Central memory CD8-positive, alpha-beta T cell (primary cell): ENCODE measurements around the gene IMP3.
"Not testable (repeated sequence)": the region's sequence is repeated elsewhere in the genome, so short reads cannot be mapped to it uniquely, and the experiment has no call there.

Source experiments
- ATAC-seq: fragments of 150-1000 bp; cut with Tn5 transposase; replicated peaks from 2 replicates; pipeline ENCODE4 v1.10.0; 2022; ENCODE audit warnings: mild to moderate bottlenecking, moderate FRiP score, moderate number of reproducible peaks; ENCODE audit not compliant: poor library complexity, severe bottlenecking; ENCODE audit errors: extremely low read depth
- DNase-seq, 2 donors: peaks; one replicate each; pipeline ENCODE4 v3.0.0; 2021; ENCODE audit warnings: low spot score in 2 of 2
- H3K27ac Mint-ChIP-seq: one replicate; pipeline ENCODE4 v1.8.0; 2022; ENCODE audit warnings: low read depth, mild to moderate bottlenecking, moderate library complexity, mixed read lengths
- H3K27me3 Mint-ChIP-seq: one replicate; pipeline ENCODE4 v1.8.0; 2022; ENCODE audit warnings: mixed read lengths
- H3K36me3 Mint-ChIP-seq: one replicate; pipeline ENCODE4 v1.8.0; 2022; ENCODE audit warnings: mild to moderate bottlenecking, moderate library complexity, mixed read lengths; ENCODE audit not compliant: insufficient read depth
- H3K4me1 Mint-ChIP-seq: one replicate; pipeline ENCODE4 v1.8.0; 2022; ENCODE audit warnings: mixed read lengths
- H3K4me3 Mint-ChIP-seq: one replicate; pipeline ENCODE4 v1.8.0; 2022; ENCODE audit warnings: mild to moderate bottlenecking, moderate library complexity, mixed read lengths
- H3K9me3 Mint-ChIP-seq: one replicate; pipeline ENCODE4 v1.8.0; 2022; ENCODE audit warnings: mixed read lengths

The IMP3 gene

DNA sequence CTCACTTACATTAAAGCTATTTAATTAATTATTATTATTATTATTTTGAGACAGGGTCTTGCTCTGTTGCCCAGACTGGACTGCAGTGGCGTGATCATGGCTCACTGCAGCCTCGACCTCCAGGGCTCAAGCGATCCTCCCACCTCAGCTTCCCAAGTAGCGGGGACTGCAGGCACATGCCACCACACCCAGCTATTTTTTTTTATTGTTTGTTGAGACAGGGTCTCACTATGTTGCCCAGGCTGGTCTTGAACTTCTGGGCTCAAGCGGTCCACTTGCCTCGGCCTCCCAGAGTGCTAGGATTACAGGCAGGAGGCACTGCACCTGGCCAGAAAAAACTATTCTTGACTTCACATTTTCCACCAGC, 38.3 kb upstream of the IMP3 start:
- DNase-seq, ATAC-seq, H3K27me3 Mint-ChIP-seq, H3K27ac Mint-ChIP-seq, H3K4me3 Mint-ChIP-seq, H3K4me1 Mint-ChIP-seq, H3K9me3 Mint-ChIP-seq, H3K36me3 Mint-ChIP-seq: not testable (repeated sequence)

GRCh38 chr15:75677465-75678323, 37.7 kb upstream of the IMP3 start:
- H3K27me3 Mint-ChIP-seq: no peaks in the 10 kb centered on the region
- no peaks in the 10 kb centered on the region for H3K36me3 Mint-ChIP-seq
- H3K27ac Mint-ChIP-seq: no peak overlapping the region
- DNase-seq (no peak), ATAC-seq (no peak)
- H3K4me1 Mint-ChIP-seq: no peaks in the 10 kb centered on the region
- no peak overlapping the region for H3K4me3 Mint-ChIP-seq
- no peaks in the 10 kb centered on the region for H3K9me3 Mint-ChIP-seq

- H3K36me3 Mint-ChIP-seq: no peaks in the 10 kb centered on the region
- H3K27me3 Mint-ChIP-seq: no peaks in the 10 kb centered on the region
- DNase-seq (no peak), ATAC-seq (no peak)
- H3K9me3 Mint-ChIP-seq: no peaks in the 10 kb centered on the region
- H3K27ac Mint-ChIP-seq: no peak overlapping the region
- H3K4me3 Mint-ChIP-seq: no peak overlapping the region
- H3K4me1 Mint-ChIP-seq: no peaks in the 10 kb centered on the region
Observed at GRCh38 chr15:75676688-75677464, 36.9 kb upstream of the IMP3 start.

- Mint-ChIP-seq H3K27me3 (no peaks in the 10 kb centered on the region), H3K4me3 (no peak overlapping the region), H3K36me3 (no peaks in the 10 kb centered on the region), H3K27ac (no peak overlapping the region), H3K4me1 (no peaks in the 10 kb centered on the region), H3K9me3 (no peaks in the 10 kb centered on the region)
- ATAC-seq (no peak), DNase-seq (no peak)
Observed at GRCh38 chr15:75675579-75676404, 35.8 kb upstream of the IMP3 start.

DNA sequence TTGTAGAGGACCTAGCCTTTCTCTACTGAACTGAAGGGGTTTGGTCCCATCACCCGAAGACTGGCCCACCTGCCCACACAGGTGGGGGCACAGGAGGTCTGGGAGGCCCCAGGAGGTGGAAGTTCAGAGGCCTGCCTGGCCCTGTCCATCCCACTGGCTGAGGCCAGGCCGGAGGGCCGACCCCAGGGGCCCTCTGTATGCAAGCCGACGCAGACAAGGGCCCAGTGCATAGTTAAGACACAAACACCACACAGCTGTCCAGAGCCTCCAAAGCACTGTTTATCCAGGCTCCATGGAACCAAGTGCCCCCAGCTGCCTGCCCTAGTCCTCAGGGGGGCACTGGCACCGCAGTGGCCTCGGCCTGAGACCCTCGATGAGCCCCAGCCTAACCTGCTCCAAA, 34.3 kb upstream of the IMP3 start:
- Mint-ChIP-seq H3K9me3 (no peaks in the 10 kb centered on the region), H3K27me3 (no peaks in the 10 kb centered on the region), H3K27ac (no peak overlapping the region), H3K4me1 (no peaks in the 10 kb centered on the region), H3K36me3 (peaks cover 3% of the 10 kb centered on the region), H3K4me3 (no peak overlapping the region)
- DNase-seq: no peak
- ATAC-seq: no peak

DNA sequence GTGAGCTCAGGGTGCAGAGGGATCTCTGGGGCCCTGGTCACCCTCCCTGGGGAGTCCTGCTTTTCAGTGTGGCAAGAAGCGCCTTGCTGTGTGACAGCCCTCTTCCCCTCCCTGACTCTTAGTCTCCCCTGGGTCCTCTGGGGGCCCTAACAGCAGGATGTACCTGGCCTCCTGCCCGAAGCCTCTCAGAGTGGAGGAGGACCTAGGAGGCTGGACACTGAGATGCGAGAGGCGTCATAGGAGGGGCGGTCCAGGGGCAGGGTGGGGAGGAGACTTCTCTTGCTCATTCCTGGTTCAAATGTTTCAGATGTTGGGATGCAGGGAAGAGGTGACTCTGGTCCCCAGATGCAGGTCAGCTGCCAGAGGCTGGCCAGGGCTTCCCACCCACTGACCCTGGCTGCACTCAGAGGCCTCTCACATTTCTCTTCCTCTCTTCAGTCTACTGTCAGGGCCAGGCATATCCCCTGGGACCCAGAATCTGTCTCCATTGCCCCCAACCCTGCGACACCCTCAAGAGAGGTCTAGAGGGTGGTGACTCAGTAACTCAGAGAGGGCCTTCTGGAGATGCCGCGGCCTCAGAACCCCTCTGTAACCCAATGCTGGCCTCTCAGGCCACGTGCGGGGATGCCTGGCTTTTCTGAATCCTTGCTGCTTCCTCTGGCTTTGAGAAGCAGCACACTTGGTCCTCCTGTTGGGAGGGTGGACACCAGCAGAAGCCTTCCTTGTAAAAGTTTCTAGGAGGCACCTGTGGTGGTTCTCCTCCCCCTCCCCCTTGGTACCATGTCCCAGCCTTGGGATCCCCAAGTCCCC, 33.6 kb upstream of the IMP3 start:
- no peaks in the 10 kb centered on the region for H3K4me1 Mint-ChIP-seq
- peaks cover 3% of the 10 kb centered on the region for H3K36me3 Mint-ChIP-seq
- no peaks in the 10 kb centered on the region for H3K27me3 Mint-ChIP-seq
- H3K27ac Mint-ChIP-seq: no peak overlapping the region
- DNase-seq (no peak), ATAC-seq (no peak)
- H3K4me3 Mint-ChIP-seq: no peak overlapping the region
- no peaks in the 10 kb centered on the region for H3K9me3 Mint-ChIP-seq

DNA sequence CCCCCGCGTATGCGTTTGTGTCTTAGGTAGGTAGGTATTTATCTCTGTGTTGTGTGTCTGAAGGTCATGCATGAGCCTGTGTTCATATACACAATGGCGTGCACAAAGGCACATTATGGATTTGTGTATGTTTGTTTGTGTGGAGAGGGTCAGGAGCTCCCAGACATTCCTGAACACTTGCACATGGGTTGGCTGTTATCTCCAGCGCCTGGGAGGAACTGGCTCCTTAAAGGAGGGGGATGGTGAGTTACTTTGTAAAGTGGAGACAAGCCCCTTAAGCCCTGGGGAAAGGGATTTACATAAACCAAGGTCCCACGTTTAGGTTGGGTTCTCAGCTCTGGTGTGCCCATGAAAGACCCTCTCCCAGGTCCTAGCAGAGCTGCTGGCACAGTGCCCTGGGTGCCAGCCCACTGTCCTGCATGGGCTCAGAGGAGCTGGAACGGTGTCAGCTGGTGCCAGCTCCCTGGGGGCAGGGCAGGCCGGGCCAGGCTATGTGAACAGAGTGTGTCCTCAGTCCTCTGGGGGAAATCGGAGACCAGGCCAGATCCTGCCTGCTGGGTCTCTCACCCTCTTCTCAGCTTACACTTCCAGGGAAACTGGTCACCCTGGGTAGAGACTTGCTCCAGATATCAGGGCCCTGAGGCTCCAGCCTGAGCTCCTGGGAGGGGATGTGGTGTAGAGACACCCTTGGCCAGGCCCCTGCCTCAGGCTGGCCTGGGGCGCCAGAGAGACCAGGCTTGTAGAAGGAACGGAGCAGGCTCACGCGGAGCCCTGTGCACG, 32.8 kb upstream of the IMP3 start:
- H3K4me1 Mint-ChIP-seq: no peaks in the 10 kb centered on the region
- H3K27ac Mint-ChIP-seq: no peak overlapping the region
- H3K36me3 Mint-ChIP-seq: peaks cover 3% of the 10 kb centered on the region
- H3K27me3 Mint-ChIP-seq: no peaks in the 10 kb centered on the region
- no peak for ATAC-seq
- DNase-seq: no peak
- H3K4me3 Mint-ChIP-seq: no peak overlapping the region
- no peaks in the 10 kb centered on the region for H3K9me3 Mint-ChIP-seq

GRCh38 chr15:75671730-75672602, 31.9 kb upstream of the IMP3 start:
- Mint-ChIP-seq H3K27me3 (no peaks in the 10 kb centered on the region), H3K4me3 (no peak overlapping the region), H3K9me3 (no peaks in the 10 kb centered on the region), H3K36me3 (peaks cover 3% of the 10 kb centered on the region), H3K4me1 (no peaks in the 10 kb centered on the region), H3K27ac (no peak overlapping the region)
- no peak for DNase-seq
- ATAC-seq: no peak

- Mint-ChIP-seq H3K27ac (no peak overlapping the region), H3K36me3 (peaks cover 5% of the 10 kb centered on the region), H3K4me1 (no peaks in the 10 kb centered on the region), H3K27me3 (no peaks in the 10 kb centered on the region), H3K4me3 (no peak overlapping the region), H3K9me3 (no peaks in the 10 kb centered on the region)
- ATAC-seq (no peak), DNase-seq (no peak)
Observed at GRCh38 chr15:75669879-75670212, 29.8 kb upstream of the IMP3 start.

DNA sequence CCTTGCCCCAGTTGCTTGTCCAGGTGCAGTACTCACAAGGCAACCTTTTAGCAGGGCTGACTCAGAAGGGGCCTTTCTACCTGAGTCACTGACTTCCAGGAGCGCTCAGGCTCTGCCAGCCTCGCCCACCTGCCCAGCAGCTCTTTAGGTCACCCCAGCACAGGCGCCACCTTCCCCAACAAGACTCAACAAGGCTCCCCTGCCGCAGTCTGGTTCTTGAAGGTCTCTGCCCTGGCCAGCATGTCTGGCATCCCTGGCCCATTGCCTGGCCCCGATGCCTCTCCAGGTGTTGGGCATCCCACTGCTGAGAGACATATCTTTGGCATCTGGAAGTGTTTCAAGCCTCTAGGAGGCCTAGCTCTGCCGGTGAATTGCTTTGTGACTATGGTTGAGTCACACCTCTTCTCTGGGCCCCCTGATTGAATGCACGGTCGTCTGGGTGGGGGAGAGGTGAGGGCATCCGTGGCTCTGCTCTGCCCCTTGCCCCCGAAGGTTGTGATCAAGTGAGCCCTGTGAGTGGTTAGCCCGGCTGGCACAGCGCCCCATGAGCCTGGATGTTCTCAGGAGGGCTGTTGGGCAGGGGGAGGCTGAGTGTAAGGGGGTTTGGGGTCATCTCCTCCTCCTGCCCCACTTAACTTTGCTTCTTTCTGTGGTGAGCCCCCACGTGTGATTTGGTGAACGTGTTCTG, 29.3 kb upstream of the IMP3 start:
- H3K27me3 Mint-ChIP-seq: no peaks in the 10 kb centered on the region
- no peak for DNase-seq
- H3K27ac Mint-ChIP-seq: no peak overlapping the region

More for the DNA sequence above, 29.3 kb upstream of the IMP3 start:
- no peak for ATAC-seq
- H3K4me3 Mint-ChIP-seq: no peak overlapping the region
- H3K9me3 Mint-ChIP-seq: no peaks in the 10 kb centered on the region
- peaks cover 5% of the 10 kb centered on the region for H3K36me3 Mint-ChIP-seq
- no peaks in the 10 kb centered on the region for H3K4me1 Mint-ChIP-seq
